Gastroesophageal sphincter (tissue), 4 donors: Measurements from ENCODE around the gene ADAMTS17. TPM values are rescaled to one million over a fixed set of nuclear protein-coding genes. Genes with fewer than 3 reads are reported as not detected.

Experiments
- ATAC-seq: fragments of 150-250 bp; one replicate; pipeline ENCODE4 v1.9.1; 2016; ENCODE audit warnings: mild to moderate bottlenecking, moderate library complexity
- H3K27ac ChIP-seq, 4 donors: fragments of 200-600 bp; sonication (generic) in 3 of 4; 1 replicate in 3 of 4; 2 replicates in 1 of 4; pipeline ENCODE4 v1.5.1; 2016 to 2019
- H3K27me3 ChIP-seq: fragments of 200-600 bp; sonication (generic); one replicate; pipeline ENCODE4 v1.5.1; 2019
- H3K36me3 ChIP-seq, 2 donors: fragments of 200-600 bp; sonication (generic); one replicate each; pipeline ENCODE4 v1.5.1; 2019; ENCODE audit warnings: control low read depth in 1 of 2
- H3K4me1 ChIP-seq, 3 donors: fragments of 200-600 bp; sonication (generic); 1 replicate in 2 of 3; 2 replicates in 1 of 3; pipeline ENCODE4 v1.5.1; 2016 to 2019; ENCODE audit warnings: control low read depth in 2 of 3
- H3K4me3 ChIP-seq, 2 donors: fragments of 200-600 bp; sonication (generic); one replicate each; pipeline ENCODE4 v1.5.1; 2019; ENCODE audit warnings: mild to moderate bottlenecking in 1 of 2, moderate library complexity in 1 of 2
- H3K9me3 ChIP-seq, 3 donors: fragments of 200-600 bp; sonication (generic); one replicate each; pipeline ENCODE4 v1.5.1; 2017 to 2019; ENCODE audit warnings: control low read depth in 2 of 3
- EP300 ChIP-seq: sonication (generic); formaldehyde crosslinking; IDR thresholded peaks from one replicate; pipeline ENCODE4 v1.6.1; 2017; ENCODE audit warnings: antibody characterized with exemption, mild to moderate bottlenecking
- POLR2A ChIP-seq, 2 donors: fragments of 450-650 bp; IDR thresholded peaks; one replicate each; pipeline ENCODE4 v1.6.1; 2017; ENCODE audit warnings: antibody characterized with exemption in 2 of 2, mild to moderate bottlenecking in 2 of 2, moderate library complexity in 1 of 2
- POLR2AphosphoS5 ChIP-seq: sonication (generic); formaldehyde crosslinking; IDR thresholded peaks from one replicate; pipeline ENCODE4 v1.6.1; 2017; ENCODE audit warnings: antibody characterized with exemption
- WGBS, 2 donors: methylation state at CpG; one replicate each; pipeline ENCODE4 v1.1.5; 2018; ENCODE audit warnings: low coverage in 1 of 2; 5-methylcytosine and 5-hydroxymethylcytosine counted together
- total RNA-seq, 4 donors: library from RNA; depleted of rRNA; stranded (reverse); fragments of >200 nt; gene quantifications; one replicate each; pipeline ENCODE4 v1.1.0, GENCODE V29; 2016
- TF ChIP-seq, protein P1 (sequence below), 4 experiments: fragments of 200-600 bp in 2 of 4; fragments of 450-650 bp in 2 of 4; sonication (generic) in 1 of 4; IDR thresholded peaks; one replicate each; pipeline ENCODE4 v1.5.1; 2017 to 2019; ENCODE audit warnings: antibody characterized with exemption in 4 of 4, mild to moderate bottlenecking in 2 of 4, moderate library complexity in 2 of 4

The ADAMTS17 gene
- total RNA-seq, 4 donors from 2014 or later: 4.9 to 14.0 (median 11.3) TPM

DNA sequence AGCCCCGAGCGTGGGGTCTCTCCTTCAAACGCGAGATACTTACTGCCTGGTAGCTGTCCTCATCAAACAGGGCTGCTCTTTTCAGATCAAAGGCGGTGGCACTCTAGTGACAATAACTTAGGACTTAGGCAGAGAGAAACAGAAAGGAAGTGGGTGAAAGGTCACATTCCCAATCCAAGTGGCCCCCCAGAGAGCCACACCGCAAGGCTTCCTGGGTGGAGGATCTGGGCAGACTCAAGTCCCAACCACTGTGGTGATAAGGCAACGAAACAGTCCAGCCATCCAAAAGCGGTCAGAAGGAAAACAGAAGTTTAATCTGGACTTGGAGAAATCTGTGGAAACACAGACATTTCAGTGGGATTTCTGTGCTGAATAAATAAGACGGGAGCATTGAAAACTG is 227.2 kb downstream of the ADAMTS17 start:
- 51 to 83% methylated on average over 1 to 3 of the region's 9 CpGs for WGBS, 2 donors
- H3K27me3 ChIP-seq: no peaks in the 10 kb centered on the region
- no peak for ATAC-seq
- H3K27ac ChIP-seq: peak overlapping the region in 3 of 4 donors; percentile 74 to 80 (median 75)
- TF ChIP-seq POLR2A (IDR thresholded peaks at IDR 0.05) (no peak), EP300 (no peak), POLR2AphosphoS5 (no peak)
- TF ChIP-seq, protein P1, sequence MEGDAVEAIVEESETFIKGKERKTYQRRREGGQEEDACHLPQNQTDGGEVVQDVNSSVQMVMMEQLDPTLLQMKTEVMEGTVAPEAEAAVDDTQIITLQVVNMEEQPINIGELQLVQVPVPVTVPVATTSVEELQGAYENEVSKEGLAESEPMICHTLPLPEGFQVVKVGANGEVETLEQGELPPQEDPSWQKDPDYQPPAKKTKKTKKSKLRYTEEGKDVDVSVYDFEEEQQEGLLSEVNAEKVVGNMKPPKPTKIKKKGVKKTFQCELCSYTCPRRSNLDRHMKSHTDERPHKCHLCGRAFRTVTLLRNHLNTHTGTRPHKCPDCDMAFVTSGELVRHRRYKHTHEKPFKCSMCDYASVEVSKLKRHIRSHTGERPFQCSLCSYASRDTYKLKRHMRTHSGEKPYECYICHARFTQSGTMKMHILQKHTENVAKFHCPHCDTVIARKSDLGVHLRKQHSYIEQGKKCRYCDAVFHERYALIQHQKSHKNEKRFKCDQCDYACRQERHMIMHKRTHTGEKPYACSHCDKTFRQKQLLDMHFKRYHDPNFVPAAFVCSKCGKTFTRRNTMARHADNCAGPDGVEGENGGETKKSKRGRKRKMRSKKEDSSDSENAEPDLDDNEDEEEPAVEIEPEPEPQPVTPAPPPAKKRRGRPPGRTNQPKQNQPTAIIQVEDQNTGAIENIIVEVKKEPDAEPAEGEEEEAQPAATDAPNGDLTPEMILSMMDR (IDR thresholded peaks at IDR 0.05): no peak
- peak overlapping the region in 1 of 2 donors; percentile 32 for H3K4me3 ChIP-seq
- peaks cover 3 to 65% (median 33%) of the 10 kb centered on the region in 3 donors for H3K4me1 ChIP-seq
- no peaks in the 10 kb centered on the region for H3K36me3 ChIP-seq
- H3K9me3 ChIP-seq: no peaks in the 10 kb centered on the region

- Histone ChIP-seq H3K36me3 (no peaks in the 10 kb centered on the region), H3K27me3 (no peaks in the 10 kb centered on the region), H3K4me1 (peaks cover 3 to 65% (median 33%) of the 10 kb centered on the region in 3 donors), H3K9me3 (no peaks in the 10 kb centered on the region), H3K4me3 (peak overlapping the region in 1 of 2 donors; percentile 32), H3K27ac (peak overlapping the region; percentile 62 to 80 (median 74))
- TF ChIP-seq EP300 (no peak), POLR2A (IDR thresholded peaks at IDR 0.05) (no peak), POLR2AphosphoS5 (peak; percentile 69)
- TF ChIP-seq, protein P1 (IDR thresholded peaks at IDR 0.05): no peak
- ATAC-seq: peak; percentile 83
- 13 to 14% methylated on average over 5 to 8 of the region's 8 CpGs for WGBS, 2 donors
Observed at GRCh38 chr15:100114100-100114499, 227.7 kb downstream of the ADAMTS17 start.

- H3K4me3 ChIP-seq: peak overlapping the region in 1 of 2 donors; percentile 32
- WGBS, 2 donors: 40 to 69% methylated on average over 3 of the region's 16 CpGs
- ATAC-seq: no peak
Observed at GRCh38 chr15:100113351-100114080, 228.3 kb downstream of the ADAMTS17 start.

GRCh38 chr15:100112636-100113305 is 229.0 kb downstream of the ADAMTS17 start:
- Histone ChIP-seq H3K4me1 (peaks cover 3 to 65% (median 33%) of the 10 kb centered on the region in 3 donors), H3K27me3 (no peaks in the 10 kb centered on the region), H3K27ac (peak overlapping the region in 3 of 4 donors; percentile 68 to 80 (median 74)), H3K9me3 (no peaks in the 10 kb centered on the region), H3K4me3 (no peak overlapping the region), H3K36me3 (peaks cover 0 to 7% of the 10 kb centered on the region in 2 donors)
- TF ChIP-seq POLR2A (IDR thresholded peaks at IDR 0.05) (no peak), POLR2AphosphoS5 (no peak), EP300 (no peak)
- TF ChIP-seq, protein P1 (IDR thresholded peaks at IDR 0.05): no peak
- WGBS, 2 donors: 87 to 94% methylated on average over 4 to 8 of the region's 14 CpGs
- no peak for ATAC-seq

More at GRCh38 chr15:100113351-100114080, 228.3 kb downstream of the ADAMTS17 start:
- Histone ChIP-seq H3K36me3 (peaks cover 0 to 4% of the 10 kb centered on the region in 2 donors), H3K27ac (peak overlapping the region; percentile 62 to 80 (median 71)), H3K4me1 (peaks cover 3 to 65% (median 33%) of the 10 kb centered on the region in 3 donors), H3K27me3 (no peaks in the 10 kb centered on the region), H3K9me3 (no peaks in the 10 kb centered on the region)
- TF ChIP-seq, protein P1 (IDR thresholded peaks at IDR 0.05): no peak
- TF ChIP-seq EP300: no peak
- no peak for TF ChIP-seq POLR2AphosphoS5
- no peak for TF ChIP-seq POLR2A (IDR thresholded peaks at IDR 0.05)
